NCI-H187 (cell line): ENCODE measurements around the gene AURKAIP1.

Experiments used
- DNase-seq, 2 experiments: peaks; one replicate each; lab custom pipeline; 2025; lab: John Stamatoyannopoulos, UW

Gene AURKAIP1

GRCh38 chr1:1360506-1361169, 14.4 kb downstream of the AURKAIP1 start:
- DNase-seq: no peak

- no peak for DNase-seq
Measured at GRCh38 chr1:1359664-1360468, 15.1 kb downstream of the AURKAIP1 start.

- no peak for DNase-seq
Measured at GRCh38 chr1:1359308-1359663, 15.7 kb downstream of the AURKAIP1 start.

GRCh38 chr1:1358433-1359271, 16.4 kb downstream of the AURKAIP1 start, which contains the start of gene MXRA8:
Gene MXRA8 (minus strand): TSS chr1:1358555. CDS start chr1:1358504, 51 bp downstream.
- no peak for DNase-seq

- DNase-seq: no peak
Measured at GRCh38 chr1:1357871-1358432, 17.1 kb downstream of the AURKAIP1 start.

GRCh38 chr1:1356796-1357401, 18.1 kb downstream of the AURKAIP1 start:
- no peak for DNase-seq

- no peak for DNase-seq
Measured at GRCh38 chr1:1356166-1356795, 18.7 kb downstream of the AURKAIP1 start.

GRCh38 chr1:1355416-1355815, 19.6 kb downstream of the AURKAIP1 start:
- no peak for DNase-seq

- no peak for DNase-seq
Measured at GRCh38 chr1:1354271-1355247, 20.4 kb downstream of the AURKAIP1 start.

GRCh38 chr1:1353389-1354151, 21.4 kb downstream of the AURKAIP1 start:
- DNase-seq: no peak

- no peak for DNase-seq
Measured at GRCh38 chr1:1352786-1353388, 22.1 kb downstream of the AURKAIP1 start.

- no peak for DNase-seq
Measured at GRCh38 chr1:1351511-1352427, 23.2 kb downstream of the AURKAIP1 start.

GRCh38 chr1:1349256-1350012, 25.6 kb downstream of the AURKAIP1 start, which contains the start of gene DVL1:
Gene DVL1 (minus strand): TSS chr1:1349418. CDS start chr1:1349065, 353 bp downstream.
- DNase-seq: peak in 1 of 2 experiments; percentile 49

- no peak for DNase-seq
Measured at GRCh38 chr1:1348420-1349255, 26.4 kb downstream of the AURKAIP1 start.

GRCh38 chr1:1347663-1348419, 27.2 kb downstream of the AURKAIP1 start:
- no peak for DNase-seq
